H1 (cell line): ENCODE data around the gene MRPS35. TPM values are rescaled to one million over a fixed set of nuclear protein-coding genes. Genes with fewer than 3 reads are reported as not detected.

Source experiments
- CTCF ChIA-PET: fragments of 300-600 bp; sonication (Branson Sonifier 250); formaldehyde crosslinking; loops from one replicate; lab custom pipeline; 2021; ENCODE audit not compliant: partially characterized antibody; lab: Charles Lee
- POLR2A ChIA-PET: fragments of 300-600 bp; sonication (Branson Sonifier 250); formaldehyde crosslinking; loops from one replicate; lab custom pipeline; 2021; ENCODE audit warnings: inconsistent platforms; ENCODE audit not compliant: partially characterized antibody; lab: Charles Lee
- DNase-seq, 2 experiments: peaks; one replicate each; pipeline versions ENCODE4 v3.0.0 to v3.0.0-alpha.2; 2010 to 2022; ENCODE audit warnings: low spot score in 2 of 2, low read depth in 1 of 2, mixed read lengths in 1 of 2
- FAIRE-seq: peaks from 2 replicates; lab custom pipeline; 2011; peaks lifted over from hg19 to GRCh38; lab: Jason Lieb, UNC
- H2AFZ ChIP-seq: 2 replicates; pipeline ENCODE4 v1.8.1; 2012; ENCODE audit warnings: low read length, inconsistent platforms
- H2AK5ac ChIP-seq: 2 replicates; pipeline ENCODE4 v1.6.1; 2013; ENCODE audit warnings: low read depth, low read length
- H2BK120ac ChIP-seq: replicated peaks from 2 replicates; pipeline ENCODE3; 2013; ENCODE audit warnings: low read depth, low read length, inconsistent platforms
- H2BK12ac ChIP-seq: 2 replicates; pipeline ENCODE4 v1.6.1; 2013; ENCODE audit warnings: low read depth, low read length
- H2BK15ac ChIP-seq: 2 replicates; pipeline ENCODE4 v1.6.1; 2013; ENCODE audit warnings: low read length
- H2BK20ac ChIP-seq: 2 replicates; pipeline ENCODE4 v1.6.1; 2013; ENCODE audit warnings: low read length
- H2BK5ac ChIP-seq: 2 replicates; pipeline ENCODE4 v1.6.1; 2013; ENCODE audit warnings: low read depth, low read length
- H3K14ac ChIP-seq: 2 replicates; pipeline ENCODE4 v1.6.1; 2013; ENCODE audit warnings: inconsistent platforms; ENCODE audit not compliant: insufficient read length
- H3K18ac ChIP-seq: 2 replicates; pipeline ENCODE4 v1.6.1; 2013; ENCODE audit warnings: low read length; ENCODE audit errors: extremely low read depth
- H3K23ac ChIP-seq: 2 replicates; pipeline ENCODE4 v1.6.1; 2013; ENCODE audit warnings: inconsistent platforms; ENCODE audit not compliant: insufficient read length
- H3K23me2 ChIP-seq: 2 replicates; pipeline ENCODE4 v1.6.1; 2013; ENCODE audit warnings: low read depth, low read length
- H3K27ac ChIP-seq: 2 replicates; pipeline ENCODE4 v1.6.1; 2011; ENCODE audit warnings: low read depth, low read length, inconsistent platforms
- H3K27me3 ChIP-seq, 4 experiments: replicated peaks in 1 of 4; 1 replicate in 1 of 4; 2 replicates in 3 of 4; pipeline versions ENCODE4 v1.6.1 to v1.8.1; 2011 to 2013; ENCODE audit warnings: low read length in 3 of 4, mild to moderate bottlenecking in 3 of 4, inconsistent platforms in 2 of 4, mixed read lengths in 2 of 4, moderate library complexity in 1 of 4; ENCODE audit not compliant: control insufficient read depth in 3 of 4, insufficient read depth in 3 of 4; ENCODE audit errors: extremely low read depth in 1 of 4
- H3K36me3 ChIP-seq, 4 experiments: 2 replicates each; pipeline versions ENCODE4 v1.6.1 to v1.8.1; 2011 to 2013; ENCODE audit warnings: mild to moderate bottlenecking in 4 of 4, low read length in 3 of 4, moderate library complexity in 2 of 4, control low read depth in 1 of 4, inconsistent platforms in 1 of 4; ENCODE audit not compliant: insufficient read depth in 4 of 4, control insufficient read depth in 2 of 4
- H3K4ac ChIP-seq: replicated peaks from 2 replicates; pipeline ENCODE3; 2013; ENCODE audit warnings: low read length, low read depth, mixed read lengths, inconsistent platforms; ENCODE audit not compliant: insufficient read length
- H3K4me1 ChIP-seq, 4 experiments: replicated peaks in 1 of 4; 1 replicate in 1 of 4; 2 replicates in 3 of 4; pipeline versions ENCODE4 v1.6.1 to v1.8.1; 2011 to 2013; ENCODE audit warnings: low read length in 3 of 4, inconsistent platforms in 2 of 4, mixed read lengths in 1 of 4; ENCODE audit not compliant: insufficient read depth in 4 of 4, control insufficient read depth in 3 of 4
- H3K4me2 ChIP-seq, 2 experiments: 2 replicates each; pipeline versions ENCODE4 v1.6.1 to v1.8.1; 2011 to 2013; ENCODE audit warnings: low read depth in 2 of 2, low read length in 2 of 2, control low read depth in 1 of 2, inconsistent platforms in 1 of 2, mild to moderate bottlenecking in 1 of 2; ENCODE audit not compliant: insufficient read depth in 1 of 2
- H3K4me3 ChIP-seq, 4 experiments: fragments of 200-600, 300-600 bp in 1 of 4; sonication (generic), shearing (Covaris generic), sonication (Bioruptor Twin) in 1 of 4; 2 replicates each; pipeline versions ENCODE4 v1.5.1 to v1.8.1; 2011 to 2016; ENCODE audit warnings: low read length in 4 of 4, low read depth in 3 of 4, control low read depth in 2 of 4, inconsistent platforms in 2 of 4, mild to moderate bottlenecking in 2 of 4, mixed read lengths in 1 of 4, moderate library complexity in 1 of 4; ENCODE audit not compliant: insufficient read depth in 2 of 4; ENCODE audit errors: extremely low read depth in 1 of 4
- H3K56ac ChIP-seq: replicated peaks from 2 replicates; pipeline ENCODE3; 2013; ENCODE audit warnings: low read depth, mild to moderate bottlenecking, mixed read lengths, low read length, inconsistent platforms; ENCODE audit not compliant: insufficient read length
- H3K79me1 ChIP-seq: 2 replicates; pipeline ENCODE4 v1.6.1; 2013; ENCODE audit warnings: low read depth, low read length, control low read depth
- H3K79me2 ChIP-seq, 2 experiments: 2 replicates each; pipeline versions ENCODE4 v1.6.1 to v1.8.1; 2012 to 2013; ENCODE audit warnings: low read length in 2 of 2, mild to moderate bottlenecking in 2 of 2, inconsistent platforms in 1 of 2; ENCODE audit not compliant: insufficient read depth in 2 of 2, control insufficient read depth in 1 of 2
- H3K9ac ChIP-seq, 4 experiments: replicated peaks in 1 of 4; 1 replicate in 1 of 4; 2 replicates in 3 of 4; pipeline versions ENCODE4 v1.6.1 to v1.8.1; 2011 to 2013; ENCODE audit warnings: low read depth in 3 of 4, low read length in 3 of 4, control low read depth in 2 of 4, mild to moderate bottlenecking in 2 of 4, moderate library complexity in 2 of 4, inconsistent platforms in 1 of 4; ENCODE audit errors: extremely low read depth in 1 of 4
- H3K9me3 ChIP-seq, 2 experiments: 2 replicates each; pipeline versions ENCODE4 v1.6.1 to v1.8.1; 2012 to 2013; ENCODE audit warnings: mild to moderate bottlenecking in 2 of 2, moderate library complexity in 2 of 2, control low read depth in 1 of 2, inconsistent platforms in 1 of 2, low read depth in 1 of 2, low read length in 1 of 2, mixed read lengths in 1 of 2; ENCODE audit not compliant: insufficient read depth in 2 of 2
- H4K20me1 ChIP-seq, 2 experiments: replicated peaks in 1 of 2; 2 replicates each; pipeline versions ENCODE3 to v1.8.1; 2011 to 2013; ENCODE audit warnings: inconsistent platforms in 2 of 2, low read length in 2 of 2, mild to moderate bottlenecking in 1 of 2; ENCODE audit not compliant: insufficient read depth in 2 of 2, control insufficient read depth in 1 of 2
- H4K5ac ChIP-seq: 2 replicates; pipeline ENCODE4 v1.6.1; 2013; ENCODE audit warnings: low read length, low read depth, mixed read lengths, inconsistent platforms; ENCODE audit not compliant: insufficient read length
- H4K8ac ChIP-seq: 2 replicates; pipeline ENCODE4 v1.8.0; 2013; ENCODE audit warnings: mild to moderate bottlenecking, moderate library complexity, low read length, inconsistent platforms; ENCODE audit not compliant: insufficient read depth; ENCODE audit errors: extremely low read depth
- H4K91ac ChIP-seq: replicated peaks from 2 replicates; pipeline ENCODE3; 2013; ENCODE audit warnings: low read length, mixed read lengths, inconsistent platforms; ENCODE audit not compliant: insufficient read length
- ATF2 ChIP-seq: IDR thresholded peaks from 2 replicates; pipeline ENCODE4 v1.6.1; 2012; ENCODE audit warnings: low read length, inconsistent platforms
- BACH1 ChIP-seq: IDR thresholded peaks from 2 replicates; pipeline ENCODE4 v1.6.1; 2012; ENCODE audit warnings: low read length, improper control_type of control experiment
- BRCA1 ChIP-seq: IDR thresholded peaks from 2 replicates; pipeline ENCODE4 v1.6.1; 2012; ENCODE audit warnings: low read depth, low read length, improper control_type of control experiment
- CBX8 ChIP-seq: fragments of 300-800, 300-1000 bp; sonication (generic); IDR thresholded peaks from 2 replicates; pipeline ENCODE4 v1.7.1; 2016; ENCODE audit warnings: low read depth, low read length, borderline replicate concordance
- EZH2 ChIP-seq: fragments of 200-600 bp; sonication (generic); IDR thresholded peaks from 2 replicates; pipeline ENCODE4 v1.7.1; 2012; ENCODE audit warnings: low read depth, mild to moderate bottlenecking, moderate library complexity, low read length, inconsistent platforms; ENCODE audit not compliant: severe bottlenecking
- GTF2F1 ChIP-seq: IDR thresholded peaks from 2 replicates; pipeline ENCODE4 v1.6.1; 2012; ENCODE audit warnings: low read depth, low read length, improper control_type of control experiment, borderline replicate concordance
- RBBP5 ChIP-seq: IDR thresholded peaks from 2 replicates; pipeline ENCODE4 v1.7.1; 2012; ENCODE audit warnings: low read depth, mild to moderate bottlenecking, inconsistent platforms, low read length, moderate library complexity, borderline replicate concordance
- RXRA ChIP-seq: IDR thresholded peaks from 2 replicates; pipeline ENCODE4 v1.6.1; 2011; ENCODE audit warnings: low read depth, mild to moderate bottlenecking, low read length, moderate library complexity; ENCODE audit not compliant: insufficient read depth
- SIRT6 ChIP-seq: IDR thresholded peaks from one replicate; pipeline ENCODE4 v1.7.1; 2012; ENCODE audit warnings: low read length, inconsistent platforms
- SUZ12 ChIP-seq: fragments of 200-600 bp; sonication (generic); IDR thresholded peaks from 2 replicates; pipeline ENCODE4 v1.6.1; 2012; ENCODE audit warnings: mild to moderate bottlenecking, inconsistent platforms, low read length, moderate library complexity, mixed read lengths
- TAF7 ChIP-seq: optimal IDR thresholded peaks from 2 replicates; pipeline ENCODE3; 2011; ENCODE audit warnings: low read depth, mild to moderate bottlenecking, inconsistent platforms, low read length, moderate library complexity, borderline replicate concordance
- ZNF274 ChIP-seq: IDR thresholded peaks from 2 replicates; pipeline ENCODE4 v1.7.0; 2012; ENCODE audit warnings: low read length, borderline replicate concordance; ENCODE audit errors: extremely low read depth
- WGBS, 2 experiments: shearing (Covaris generic) in 1 of 2; methylation state at CpG; one replicate each; pipeline versions ENCODE4 v1.1.6 to v1.1.7; 2013 to 2015; ENCODE audit warnings: low lambda C conversion rate in 2 of 2, mixed read lengths in 2 of 2, inconsistent platforms in 1 of 2, low coverage in 1 of 2, missing lambda C conversion rate in 1 of 2; ENCODE audit not compliant: insufficient replicate concordance in 2 of 2, insufficient coverage in 1 of 2, insufficient read length in 1 of 2; ENCODE audit errors: extremely low coverage in 1 of 2, missing lambda C conversion rate in 1 of 2; 5-methylcytosine and 5-hydroxymethylcytosine counted together
- polyA plus RNA-seq, 7 experiments: library from polyadenylated mRNA; depleted of rRNA in 3 of 7; stranded (reverse) in 5 of 7; unstranded in 2 of 7; fragments of >200 nt in 5 of 7; fragments of 200-250 nt in 2 of 7; gene quantifications; 1 replicate in 5 of 7; 2 replicates in 1 of 7; 4 replicates in 1 of 7; pipeline versions ENCODE4 v1.2.1 to v1.2.3, GENCODE V29; 2011 to 2013; ENCODE audit warnings: missing spikeins in 2 of 7, mixed read lengths in 2 of 7
- total RNA-seq: library from RNA; stranded (reverse); fragmentation: NEBNext Ultra II Directional; extraction: Animal tissue kit (Norgen Biotek cat#: 25700); gene quantifications from 2 replicates; pipeline ENCODE4 v1.2.1, GENCODE V29; 2021
- TF ChIP-seq, protein P1 (sequence below): IDR thresholded peaks from 2 replicates; pipeline ENCODE4 v1.6.1; 2012; ENCODE audit warnings: inconsistent platforms

Gene MRPS35
- total and polyA plus RNA-seq, 2 of the 8 experiments (the other 6 are each of a cell fraction or from before 2014, with no cell fraction given), result 26.8 to 47.9 TPM

- Histone ChIP-seq H3K4me1 (no peaks in the 10 kb centered on the region), H3K79me2 (no peaks in the 10 kb centered on the region), H3K79me1 (no peaks in the 10 kb centered on the region), H3K9ac (no peak overlapping the region), H2AFZ (no peak overlapping the region), H2BK12ac (no peak overlapping the region), H3K4me2 (no peak overlapping the region), H3K14ac (no peak overlapping the region), H3K27ac (no peak overlapping the region), H2BK15ac (no peak overlapping the region), H4K20me1 (no peaks in the 10 kb centered on the region), H2BK120ac (no peak overlapping the region), H3K23me2 (no peaks in the 10 kb centered on the region; the same call in 1 of the 2 replicates), H2BK20ac (no peak overlapping the region), H4K8ac (no peak overlapping the region), H3K18ac (no peak overlapping the region), H2BK5ac (no peak overlapping the region), H3K23ac (no peak overlapping the region), H3K56ac (no peak overlapping the region), H3K4me3 (no peak overlapping the region), H3K27me3 (no peaks in the 10 kb centered on the region), H4K91ac (no peak overlapping the region), H4K5ac (no peak overlapping the region), H3K4ac (no peak overlapping the region), H3K36me3 (peaks cover 0 to 6% (median 1%) of the 10 kb centered on the region in 4 experiments; a peak in 1 of 8 replicates), H3K9me3 (no peaks in the 10 kb centered on the region), H2AK5ac (no peak overlapping the region)
- WGBS, 2 experiments, result 91% methylated on average over 6 of the region's 6 CpGs; no CpG with 5 or more reads in 1 of the 2 experiments
- DNase-seq, result no peak
- CTCF ChIA-PET, result no interaction called here
- no peak for FAIRE-seq
- POLR2A ChIA-PET, result no interaction called here
- no peak for TF ChIP-seq RBBP5
- TF ChIP-seq GTF2F1, result no peak
- TF ChIP-seq CBX8, result no peak
- TF ChIP-seq, protein P1, sequence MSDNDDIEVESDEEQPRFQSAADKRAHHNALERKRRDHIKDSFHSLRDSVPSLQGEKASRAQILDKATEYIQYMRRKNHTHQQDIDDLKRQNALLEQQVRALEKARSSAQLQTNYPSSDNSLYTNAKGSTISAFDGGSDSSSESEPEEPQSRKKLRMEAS, result no peak
- no peak for TF ChIP-seq SIRT6
- TF ChIP-seq ATF2, result no peak
- TF ChIP-seq EZH2, result no peak
- no peak for TF ChIP-seq TAF7
- TF ChIP-seq ZNF274, result no peak
- no peak for TF ChIP-seq RXRA
- TF ChIP-seq BACH1, result no peak
- TF ChIP-seq BRCA1, result no peak
- TF ChIP-seq SUZ12, result no peak
Measured at GRCh38 chr12:27667540-27667939, 43.1 kb upstream of the MRPS35 start.
